Measurements from ENCODE around the gene RPS24. TPM values are rescaled to one million over a fixed set of nuclear protein-coding genes. Genes with fewer than 3 reads are reported as not detected.

The RPS24 gene
- total RNA-seq, 2 donors from 2014 or later: 1,176 to 1,208 TPM

GRCh38 chr10:78021201-78021600 lies 12.5 kb upstream of the RPS24 start:
- DNase-seq (no peak), ATAC-seq (no peak)
- intact Hi-C loops (cut with DNase I, micrococcal nuclease): no loop called here

- no peak for ATAC-seq
- intact Hi-C loops (cut with DNase I, micrococcal nuclease): no loop called here
- no peak for DNase-seq
Observed at GRCh38 chr10:78023741-78024140, 9.9 kb upstream of the RPS24 start.

- intact Hi-C loops (cut with DNase I, micrococcal nuclease): no loop called here
- DNase-seq (no peak), ATAC-seq (no peak)
Observed at GRCh38 chr10:78025685-78026364, 7.8 kb upstream of the RPS24 start.

- peak; percentile 29 for ATAC-seq
- peak in 1 of 2 donors; percentile 46 for DNase-seq
- intact Hi-C loops (cut with DNase I, micrococcal nuclease): no loop called here
Observed at GRCh38 chr10:78028438-78029268, 5.0 kb upstream of the RPS24 start.

- ATAC-seq: peak; percentile 75
- intact Hi-C loops (cut with DNase I, micrococcal nuclease): no loop called here
- DNase-seq: peak; percentile 96 to 97
Observed at GRCh38 chr10:78029269-78030226, 4.1 kb upstream of the RPS24 start, which contains the start of gene POLR3A. Gene POLR3A (minus strand): TSS chr10:78029515. CDS start chr10:78029407, 108 bp downstream.

GRCh38 chr10:78033387-78033636 lies 351 bp upstream of the RPS24 start:
- intact Hi-C loops (cut with DNase I, micrococcal nuclease): no loop called here
- DNase-seq (no peak), ATAC-seq (no peak)

- DNase-seq (no peak), ATAC-seq (no peak)
- intact Hi-C loops (cut with DNase I, micrococcal nuclease): no loop called here
Observed at GRCh38 chr10:78035025-78035424, 1.4 kb downstream of the RPS24 start.

- intact Hi-C loops (cut with DNase I, micrococcal nuclease): no loop called here
- DNase-seq (no peak), ATAC-seq (no peak)
Observed at GRCh38 chr10:78035437-78035836, 1.8 kb downstream of the RPS24 start.

GRCh38 chr10:78035933-78036583 lies 2.4 kb downstream of the RPS24 start:
- ATAC-seq (no peak), DNase-seq (no peak)
- intact Hi-C loops (cut with DNase I, micrococcal nuclease): no loop called here

GRCh38 chr10:78038105-78038504 lies 4.4 kb downstream of the RPS24 start:
- ATAC-seq (no peak), DNase-seq (no peak)
- intact Hi-C loops (cut with DNase I, micrococcal nuclease): no loop called here

- ATAC-seq (no peak), DNase-seq (no peak)
- intact Hi-C loops (cut with DNase I, micrococcal nuclease): no loop called here
Observed at GRCh38 chr10:78038791-78039547, 5.3 kb downstream of the RPS24 start.

GRCh38 chr10:78039743-78040142 lies 6.1 kb downstream of the RPS24 start:
- ATAC-seq: no peak
- no peak for DNase-seq
- intact Hi-C loops (cut with DNase I, micrococcal nuclease): loop anchor here in 1 of 2 donors (10.0 kb wide), 1 partner anchor 1155 kb away; no protein-coding TSS in a partner anchor

- DNase-seq (no peak), ATAC-seq (no peak)
- intact Hi-C loops (cut with DNase I, micrococcal nuclease): loop anchor here in 1 of 2 donors (10.0 kb wide), 1 partner anchor 1153 kb away; no protein-coding TSS in a partner anchor
Observed at GRCh38 chr10:78041170-78042057, 7.8 kb downstream of the RPS24 start.

- intact Hi-C loops (cut with DNase I, micrococcal nuclease): loop anchor here in 1 of 2 donors (10.0 kb wide), 1 partner anchor 1153 kb away; no protein-coding TSS in a partner anchor
- no peak for DNase-seq
- ATAC-seq: no peak
Observed at GRCh38 chr10:78042058-78042751, 8.5 kb downstream of the RPS24 start.

GRCh38 chr10:78042752-78043104 lies 9.1 kb downstream of the RPS24 start:
- ATAC-seq (no peak), DNase-seq (no peak)
- intact Hi-C loops (cut with DNase I, micrococcal nuclease): loop anchor here in 1 of 2 donors (10.0 kb wide), 1 partner anchor 1152 kb away; no protein-coding TSS in a partner anchor

- intact Hi-C loops (cut with DNase I, micrococcal nuclease): loop anchor here in 1 of 2 donors (10.0 kb wide), 1 partner anchor 1151 kb away; no protein-coding TSS in a partner anchor
- no peak for DNase-seq
- ATAC-seq: no peak
Observed at GRCh38 chr10:78044179-78044578, 10.5 kb downstream of the RPS24 start.

Data from left colon (tissue), 2 donors.